ENCODE results near the gene PADI6.
"Not testable (repeated sequence)": the region's sequence is repeated elsewhere in the genome, so short reads cannot be mapped to it uniquely, and the experiment has no call there.

PADI6 gene

GRCh38 chr1:17405898-17406759, 34.1 kb downstream of the PADI6 start:
- no peak for DNase-seq

DNA sequence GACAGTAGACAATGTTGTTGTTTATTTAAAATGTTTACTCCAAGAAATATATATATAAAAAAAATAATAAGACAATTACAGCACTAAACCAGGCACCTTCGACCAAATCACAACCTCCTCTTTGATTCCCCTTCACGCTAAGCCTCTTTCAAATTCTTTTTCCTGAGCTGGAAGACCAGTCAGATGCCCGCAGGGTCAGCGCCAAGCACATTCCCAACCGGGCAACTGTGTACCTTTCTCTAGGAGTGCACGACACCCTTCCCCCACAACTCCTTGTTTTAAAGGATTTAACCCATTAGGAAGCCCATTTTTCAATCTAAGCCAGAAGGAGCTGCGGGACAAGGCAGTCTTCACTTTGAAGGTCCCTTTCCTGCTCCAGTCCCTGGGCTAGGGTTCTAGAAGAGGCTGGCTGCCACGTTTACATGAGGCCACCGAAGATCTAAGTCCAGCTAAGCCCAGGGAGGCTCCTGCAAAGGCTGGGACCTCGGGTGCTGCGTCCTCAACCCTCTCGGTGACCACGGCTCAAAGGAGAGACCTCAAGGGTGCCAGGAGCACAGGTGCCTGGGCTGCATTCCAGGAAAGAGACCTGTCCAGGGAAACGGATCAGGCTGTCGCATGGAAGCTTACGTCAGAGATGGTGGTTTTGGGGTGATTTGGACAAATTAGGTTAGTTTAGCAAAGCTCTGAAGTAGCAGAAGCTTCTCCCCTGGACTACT, 34.9 kb downstream of the PADI6 start:
- not testable (repeated sequence) for DNase-seq

DNA sequence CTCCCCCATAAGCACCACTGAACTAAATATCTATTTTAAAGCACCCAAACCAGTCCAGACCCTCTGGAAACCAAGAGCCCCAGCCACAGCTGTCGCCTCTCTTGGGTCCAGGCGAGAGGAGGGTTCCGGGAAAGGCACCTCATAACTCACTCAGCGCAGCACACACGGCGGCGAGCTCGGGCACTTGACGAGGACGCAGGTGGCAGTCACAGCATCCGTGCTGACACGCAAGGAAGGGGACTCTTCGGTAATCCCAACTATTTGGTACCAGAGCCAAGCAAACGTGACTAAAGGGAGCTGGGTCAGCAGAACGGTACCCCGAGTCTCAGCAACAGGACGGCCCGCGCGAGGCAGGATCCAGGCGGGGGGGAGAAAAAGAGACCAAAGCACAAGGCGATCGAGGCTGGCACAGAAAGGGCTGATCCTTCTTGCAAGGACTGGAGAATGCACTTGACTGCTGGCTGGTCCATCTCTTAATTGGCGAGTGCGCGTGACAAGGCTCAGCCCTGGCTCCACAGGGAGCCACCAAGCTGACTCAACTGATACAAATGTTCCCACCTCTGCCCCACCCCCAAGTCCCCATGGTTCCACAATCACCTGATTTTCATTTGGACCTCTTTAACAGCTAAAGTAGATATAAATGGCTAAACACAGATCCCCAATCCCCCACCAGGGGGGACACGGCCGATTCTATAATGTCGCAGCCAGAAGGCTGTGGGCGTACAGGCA, 36.0 kb downstream of the PADI6 start:
- not testable (repeated sequence) for DNase-seq

DNA sequence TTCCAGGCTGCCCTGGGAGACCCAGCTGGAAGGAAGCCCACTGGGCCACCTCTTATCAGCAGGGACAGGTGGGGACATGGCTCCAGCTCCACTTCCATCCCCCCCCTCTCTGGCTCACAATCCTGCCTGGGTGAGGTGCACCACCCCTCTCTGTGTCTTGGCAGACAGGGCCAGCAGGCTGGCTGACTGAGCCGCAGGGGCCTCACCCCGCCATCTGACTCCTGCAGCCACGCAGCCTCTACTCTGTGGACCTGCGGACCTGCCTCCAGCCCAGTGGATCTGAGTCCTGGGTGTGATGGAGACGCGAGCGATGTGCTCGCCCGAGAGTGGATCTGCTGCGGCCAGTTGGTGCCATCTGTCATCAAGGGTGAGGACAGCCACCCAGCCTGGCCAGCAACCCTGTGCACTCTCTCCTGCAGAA, 37.4 kb downstream of the PADI6 start:
- DNase-seq = no peak

DNA sequence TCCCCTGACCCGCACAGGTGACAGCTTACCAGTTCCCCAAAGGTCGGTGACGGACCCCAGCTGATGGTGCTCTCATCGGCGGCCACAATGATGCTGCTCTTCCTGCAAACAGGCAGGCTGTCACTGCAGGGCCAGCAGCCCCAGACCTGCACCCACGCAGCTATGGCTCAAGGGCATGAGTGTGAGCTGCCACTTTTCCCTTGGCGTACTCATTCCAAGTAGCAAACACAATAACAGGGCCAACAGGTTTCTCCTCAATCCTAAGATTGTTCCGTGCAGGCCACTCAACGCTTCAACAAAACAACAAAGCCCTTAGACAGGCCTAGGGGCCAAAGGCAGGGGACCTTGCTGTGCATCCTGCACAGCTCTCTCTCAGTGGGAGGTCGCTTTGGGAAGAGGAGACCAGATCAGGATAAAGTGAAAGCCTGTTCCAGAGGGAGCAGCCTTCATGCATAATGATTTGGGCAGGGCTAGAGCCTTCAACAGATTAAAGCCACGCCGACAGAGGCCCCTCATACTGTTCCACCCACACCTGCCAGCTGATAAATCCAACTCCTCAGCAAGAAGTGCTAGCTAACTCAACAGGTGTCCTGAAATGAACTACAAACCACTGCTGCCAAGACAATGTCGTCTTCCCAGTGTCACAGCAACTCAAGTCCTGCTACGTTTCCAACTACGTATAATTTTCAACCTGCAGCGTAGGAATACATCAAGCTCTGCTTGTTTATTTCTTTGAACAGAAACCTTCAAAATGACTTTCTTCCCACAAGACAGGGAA, 40.3 kb downstream of the PADI6 start:
- DNase-seq = no peak

DNA sequence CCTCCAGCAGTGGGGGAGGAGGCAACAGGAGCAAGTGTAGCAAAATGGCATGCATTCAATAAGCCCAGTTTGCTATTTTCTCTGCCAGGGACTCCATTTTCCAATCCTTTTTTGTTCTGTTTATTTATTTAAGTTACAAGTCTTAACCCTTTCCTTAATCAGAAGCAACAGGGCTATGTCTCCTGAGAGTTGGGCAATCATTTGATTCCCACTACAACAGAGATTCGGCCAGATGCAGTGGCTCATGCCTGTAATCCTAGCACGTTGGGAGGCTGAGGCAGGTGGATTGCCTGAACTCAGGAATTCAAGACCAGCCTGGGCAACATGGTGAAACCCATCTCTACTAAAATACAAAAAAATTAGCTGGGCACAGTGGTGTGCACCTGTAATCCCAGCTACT, 42.0 kb downstream of the PADI6 start:
- no peak for DNase-seq

DNA sequence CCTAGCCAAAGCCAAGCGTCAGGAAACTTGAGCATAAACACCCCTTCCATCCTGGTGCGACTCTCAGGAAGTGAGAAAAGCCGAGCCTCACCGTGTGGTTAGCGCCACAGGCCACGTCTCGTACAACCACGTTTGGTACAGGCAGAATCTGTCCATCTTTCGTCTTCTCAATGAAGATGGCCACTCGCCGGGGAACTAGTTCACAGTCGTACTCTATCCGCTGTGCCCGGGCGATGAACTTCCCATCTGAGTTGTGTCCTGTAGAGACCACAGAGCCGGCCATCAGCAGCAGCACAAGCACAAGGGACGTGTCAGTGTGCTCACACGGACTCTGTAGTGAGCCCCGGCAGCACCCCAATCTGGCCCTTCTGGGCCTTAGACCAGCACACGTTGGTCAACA, 44.4 kb downstream of the PADI6 start:
- no peak for DNase-seq

- DNase-seq = peak; percentile 26
Measured at GRCh38 chr1:17419626-17420328, 47.8 kb downstream of the PADI6 start.

DNA sequence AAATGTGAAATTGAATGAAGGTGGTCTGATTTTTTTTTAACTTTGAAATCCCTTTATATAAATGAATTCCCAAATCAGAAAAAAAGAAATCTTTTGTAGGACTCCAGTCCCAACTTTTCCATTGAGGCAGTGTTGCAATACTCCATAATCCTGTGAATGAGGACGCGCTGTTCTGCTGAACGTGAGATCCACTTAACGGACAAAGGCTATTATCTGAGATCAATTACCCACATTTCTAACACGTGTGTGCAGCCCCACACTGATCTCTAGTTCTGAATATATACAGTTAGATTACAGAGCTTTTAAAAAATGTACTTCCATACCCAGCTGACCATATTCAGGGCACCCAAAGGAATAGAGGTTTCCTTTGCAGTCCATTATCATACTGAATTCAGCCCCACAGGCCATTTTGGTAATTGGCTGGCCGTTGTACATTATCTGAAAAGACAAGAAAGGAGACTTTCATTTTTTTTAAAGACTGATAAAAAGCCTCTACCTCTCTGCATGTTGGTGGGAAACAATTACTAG, 48.5 kb downstream of the PADI6 start:
- DNase-seq = no peak

- DNase-seq = no peak
Measured at GRCh38 chr1:17422461-17422860, 50.5 kb downstream of the PADI6 start.

DNA sequence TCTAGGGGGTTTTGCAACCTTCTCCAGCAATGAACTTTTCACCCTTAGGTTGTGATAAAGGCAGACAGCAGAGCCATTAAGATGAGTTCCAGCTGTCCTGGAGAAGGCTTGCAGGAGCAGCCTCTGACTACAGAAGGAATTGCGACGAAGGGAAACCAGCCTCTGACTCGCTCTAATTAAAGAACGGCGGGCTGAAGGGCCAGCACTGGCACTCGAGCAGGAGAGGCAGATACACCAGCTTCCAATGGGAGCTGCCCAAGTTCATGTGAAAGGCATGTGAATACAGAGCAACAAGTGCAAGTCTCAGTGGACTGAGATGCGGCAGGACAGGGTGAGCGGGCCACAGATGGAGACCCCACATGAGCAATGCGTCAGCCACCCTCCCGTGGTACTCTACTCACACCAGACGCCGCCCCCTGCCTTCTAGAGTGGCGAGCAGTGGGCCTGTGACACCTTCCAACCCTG, 51.8 kb downstream of the PADI6 start:
- DNase-seq = no peak

- DNase-seq = no peak
Measured at GRCh38 chr1:17425806-17426600, 54.0 kb downstream of the PADI6 start.

DNA sequence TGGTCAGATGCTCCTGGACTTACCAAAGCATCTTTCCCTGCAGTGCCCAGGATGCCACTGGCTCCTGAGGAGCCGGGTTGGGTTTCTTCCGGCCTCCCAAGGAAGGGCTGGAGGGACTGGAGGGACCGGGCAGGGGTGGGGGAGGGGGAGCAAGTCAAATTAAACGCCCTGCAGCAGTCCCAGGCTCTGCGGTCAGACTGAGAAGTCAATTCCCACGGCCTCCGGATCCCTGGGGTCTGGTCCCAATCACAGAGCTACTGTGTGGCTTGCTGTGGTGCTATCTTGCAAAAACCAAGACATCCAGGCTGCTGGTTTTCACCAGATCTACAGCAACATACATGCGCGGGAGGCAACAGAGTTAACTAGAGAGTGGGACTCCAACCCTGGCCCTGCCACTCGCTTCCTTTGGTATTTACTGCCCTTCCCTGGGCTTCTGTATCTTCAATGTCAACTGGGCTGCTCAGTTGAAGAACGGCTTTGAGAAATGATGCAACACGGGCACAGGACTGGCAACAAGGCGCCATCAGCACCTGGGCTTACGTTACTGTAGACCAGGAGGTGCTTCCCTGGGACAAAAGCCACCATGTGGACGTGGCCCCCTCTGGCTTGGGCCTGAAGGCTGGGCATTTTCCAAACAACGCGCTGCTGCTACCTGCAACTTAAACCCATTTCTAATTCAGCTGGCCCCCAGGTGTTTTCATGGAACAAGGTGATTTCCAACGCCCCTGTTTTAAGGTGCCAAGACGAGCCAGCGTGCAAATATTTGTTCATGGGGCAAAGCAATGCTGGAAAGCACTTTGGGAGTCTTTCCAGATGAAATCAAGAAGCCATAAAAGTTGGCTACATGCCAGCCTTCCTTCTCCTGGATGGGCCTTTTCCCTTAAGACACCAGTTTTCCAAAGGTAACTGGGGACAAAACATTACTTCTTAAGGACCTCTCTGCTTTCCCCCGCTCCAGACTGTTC, 56.0 kb downstream of the PADI6 start:
- DNase-seq = no peak

DNA sequence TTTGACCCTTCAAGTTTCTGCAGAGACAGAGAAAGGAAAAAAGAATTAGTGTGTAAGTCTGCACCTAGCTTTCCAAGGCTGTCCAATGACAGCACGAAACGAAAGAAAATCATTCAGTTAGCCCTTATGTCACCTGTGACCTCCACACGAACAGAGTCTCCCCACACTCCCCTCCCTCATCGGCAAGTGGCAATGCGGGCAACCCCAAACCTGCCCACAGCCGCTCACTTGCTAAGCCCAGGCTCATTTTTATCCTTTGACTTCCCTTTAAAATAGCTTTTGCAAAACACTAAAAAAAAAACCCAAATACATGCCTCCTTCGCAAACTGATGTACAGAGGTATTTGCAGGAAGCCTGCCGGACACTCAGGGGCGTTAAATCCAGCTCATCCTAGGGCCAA, 57.2 kb downstream of the PADI6 start:
- DNase-seq = no peak

GRCh38 chr1:17432412-17432811, 60.4 kb downstream of the PADI6 start:
- no peak for DNase-seq

DNA sequence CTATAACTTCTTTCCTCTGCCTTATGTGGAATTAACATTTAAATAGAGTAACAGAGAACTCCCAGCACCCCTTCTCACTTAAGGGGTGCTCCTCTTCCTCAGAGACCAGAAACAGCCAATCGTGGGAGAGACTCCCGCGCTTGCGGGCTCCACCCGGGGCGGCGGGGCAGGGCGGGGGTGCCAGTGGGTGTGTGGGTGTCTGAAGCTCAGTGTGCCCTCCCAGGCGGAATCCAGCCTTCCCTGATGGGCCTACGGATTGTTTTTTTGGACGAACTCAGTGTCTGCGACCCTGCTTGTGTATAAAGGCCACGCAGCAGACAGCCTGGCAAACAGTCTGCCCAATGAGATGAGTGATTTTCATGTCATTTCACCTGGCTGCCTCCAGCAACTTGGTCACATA, 61.3 kb downstream of the PADI6 start:
- DNase-seq = no peak

GRCh38 chr1:17434016-17434415, 62.0 kb downstream of the PADI6 start:
- DNase-seq = no peak

DNA sequence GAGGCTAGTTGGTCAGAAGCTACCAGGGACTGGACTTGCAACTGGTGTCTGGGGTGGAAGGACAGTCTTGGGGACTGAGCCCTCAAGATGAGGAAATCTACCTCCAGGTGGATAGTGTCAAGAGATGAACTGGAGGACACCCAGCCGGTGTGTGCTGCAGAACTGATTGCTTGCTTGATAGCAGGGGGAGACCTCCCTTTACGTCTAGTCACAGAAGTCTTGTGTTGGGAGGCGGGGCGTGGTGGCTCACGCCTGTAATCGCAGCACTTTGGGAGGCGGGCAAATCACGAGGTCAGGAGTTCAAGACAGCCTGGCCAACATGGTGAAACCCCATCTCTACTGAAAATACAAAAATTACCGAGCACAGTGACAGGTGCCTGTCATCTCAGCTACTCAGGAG, 62.6 kb downstream of the PADI6 start:
- DNase-seq = no peak

DNA sequence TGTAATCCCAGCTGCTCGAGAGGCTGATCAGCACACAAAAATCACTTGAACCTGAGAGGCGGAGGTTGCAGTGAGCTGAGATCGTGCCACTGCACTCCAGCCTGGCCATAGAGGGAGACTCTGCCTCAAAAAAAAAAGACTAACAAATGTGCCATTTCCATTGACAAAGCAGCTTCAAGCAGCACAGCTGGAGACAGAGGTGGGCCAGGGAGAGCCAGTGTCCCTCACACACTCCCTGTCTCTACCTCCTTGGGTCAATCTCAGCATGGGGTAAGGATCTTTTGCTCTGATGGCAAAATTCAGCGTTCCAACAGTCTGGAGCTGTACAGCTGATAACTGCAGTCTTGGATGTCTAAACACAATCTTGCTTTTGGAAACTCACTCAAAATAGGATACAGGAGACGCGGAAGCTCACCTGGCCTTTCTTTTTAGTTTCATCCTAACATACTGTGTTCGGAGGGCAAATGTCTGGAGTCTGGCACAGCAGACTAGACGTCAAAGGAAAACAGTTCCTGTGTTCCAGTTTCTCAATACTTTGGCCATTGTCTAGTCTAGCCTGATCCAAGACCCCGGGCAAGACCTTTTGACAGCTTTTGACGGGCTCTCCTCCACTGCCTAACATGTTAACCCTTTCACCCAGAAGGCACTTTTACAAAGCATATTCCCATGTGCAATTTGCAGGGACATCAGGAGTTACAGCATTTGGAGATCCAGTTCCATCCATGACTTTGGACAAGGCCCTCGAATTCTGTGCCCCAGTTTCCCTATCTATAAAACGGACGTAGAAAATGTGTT, 64.6 kb downstream of the PADI6 start:
- no peak for DNase-seq
